ENCODE data around the gene CYTH1. TPM values are rescaled to one million over a fixed set of nuclear protein-coding genes. Genes with fewer than 3 reads are reported as not detected.

CYTH1 gene
- total RNA-seq, 1 experiment from 2014 or later = 40.3 TPM

- H3K36me3 ChIP-seq (ENCODE audit: low read depth) = no peaks in the 10 kb centered on the region
- no peak for DNase-seq
- H3K79me2 ChIP-seq (ENCODE audit: low read depth) = no peaks in the 10 kb centered on the region
- no TSS peak for BruUV-seq (replicated peaks)
- no peak overlapping the region for H3K4me2 ChIP-seq
- no peaks in the 10 kb centered on the region for H3K27me3 ChIP-seq (ENCODE audit: insufficient read depth, low read depth)
- no peaks in the 10 kb centered on the region for H3F3A ChIP-seq (ENCODE audit: insufficient read depth, low read depth)
- no peak overlapping the region for H3K4me3 ChIP-seq
- CTCF ChIA-PET = no interaction called here
- H4K20me1 ChIP-seq (ENCODE audit: insufficient read depth) = no peaks in the 10 kb centered on the region
- POLR2A ChIA-PET (ENCODE audit: unreplicated experiment) = interaction anchor here (0.6 kb wide), 1 partner anchor 702 kb away, joined by 4 read pairs; no protein-coding TSS in a partner anchor
- no peaks in the 10 kb centered on the region for H3K9me3 ChIP-seq (ENCODE audit: insufficient read depth, low read depth)
- no peak overlapping the region for H3K27ac ChIP-seq
- TF ChIP-seq EZH2 (IDR thresholded peaks at IDR 0.05; ENCODE audit: low read depth) (no peak), CTCF (conservative IDR thresholded peaks at IDR 0.05) (no peak)
- intact Hi-C loops (cut with micrococcal nuclease; ENCODE audit: unreplicated experiment) = no loop called here
- H2AFZ ChIP-seq = no peak overlapping the region
- H3K9me2 ChIP-seq (ENCODE audit: insufficient read depth) = no peaks in the 10 kb centered on the region
- no peaks in the 10 kb centered on the region for H3K4me1 ChIP-seq (replicated peaks; ENCODE audit: insufficient read depth)
Observed at GRCh38 chr17:78674595-78675315, 107.3 kb downstream of the CYTH1 start.

- no peaks in the 10 kb centered on the region for H3K27me3 ChIP-seq (ENCODE audit: insufficient read depth, low read depth)
- TF ChIP-seq EZH2 (IDR thresholded peaks at IDR 0.05; ENCODE audit: low read depth) (no peak), CTCF (conservative IDR thresholded peaks at IDR 0.05) (no peak)
- H3K4me2 ChIP-seq = no peak overlapping the region
- DNase-seq = no peak
- POLR2A ChIA-PET (ENCODE audit: unreplicated experiment) = no interaction called here
- H2AFZ ChIP-seq = no peak overlapping the region
- no peak overlapping the region for H3K27ac ChIP-seq
- no peaks in the 10 kb centered on the region for H3K9me3 ChIP-seq (ENCODE audit: insufficient read depth, low read depth)
- no peaks in the 10 kb centered on the region for H3K79me2 ChIP-seq (ENCODE audit: low read depth)
- intact Hi-C loops (cut with micrococcal nuclease; ENCODE audit: unreplicated experiment) = no loop called here
- CTCF ChIA-PET = no interaction called here
- H3K4me3 ChIP-seq = no peak overlapping the region
- H3K4me1 ChIP-seq (replicated peaks; ENCODE audit: insufficient read depth) = no peaks in the 10 kb centered on the region
- H3K36me3 ChIP-seq (ENCODE audit: low read depth) = no peaks in the 10 kb centered on the region
- H3F3A ChIP-seq (ENCODE audit: insufficient read depth, low read depth) = no peaks in the 10 kb centered on the region
- H3K9me2 ChIP-seq (ENCODE audit: insufficient read depth) = no peaks in the 10 kb centered on the region
- BruUV-seq (replicated peaks) = no TSS peak
- no peaks in the 10 kb centered on the region for H4K20me1 ChIP-seq (ENCODE audit: insufficient read depth)
Observed at GRCh38 chr17:78674156-78674555, 107.9 kb downstream of the CYTH1 start.

GRCh38 chr17:78673395-78673794, 108.7 kb downstream of the CYTH1 start:
- H3K4me1 ChIP-seq (replicated peaks; ENCODE audit: insufficient read depth) = no peaks in the 10 kb centered on the region
- H4K20me1 ChIP-seq (ENCODE audit: insufficient read depth) = no peaks in the 10 kb centered on the region
- no peaks in the 10 kb centered on the region for H3K36me3 ChIP-seq (ENCODE audit: low read depth)
- ChIA-PET POLR2A (ENCODE audit: unreplicated experiment) (no interaction called here), CTCF (no interaction called here)
- no peak overlapping the region for H3K4me3 ChIP-seq
- no peaks in the 10 kb centered on the region for H3K79me2 ChIP-seq (ENCODE audit: low read depth)
- no peaks in the 10 kb centered on the region for H3K9me2 ChIP-seq (ENCODE audit: insufficient read depth)
- no TSS peak for BruUV-seq (replicated peaks)
- no peak overlapping the region for H2AFZ ChIP-seq
- intact Hi-C loops (cut with micrococcal nuclease; ENCODE audit: unreplicated experiment) = no loop called here
- no peaks in the 10 kb centered on the region for H3K27me3 ChIP-seq (ENCODE audit: insufficient read depth, low read depth)
- H3K4me2 ChIP-seq = no peak overlapping the region
- no peaks in the 10 kb centered on the region for H3F3A ChIP-seq (ENCODE audit: insufficient read depth, low read depth)
- no peak overlapping the region for H3K27ac ChIP-seq
- no peak for DNase-seq
- TF ChIP-seq CTCF (conservative IDR thresholded peaks at IDR 0.05) = no peak
- no peaks in the 10 kb centered on the region for H3K9me3 ChIP-seq (ENCODE audit: insufficient read depth, low read depth)
